B cell (primary cell): ENCODE results near the gene ICAM4. TPM values are rescaled to one million over a fixed set of nuclear protein-coding genes. Genes with fewer than 3 reads are reported as not detected.

Source experiments
- ATAC-seq: fragments of 200-7000 bp; cut with Tn5 transposase; one replicate; pipeline ENCODE4 v1.10.0; 2021; ENCODE audit warnings: low read depth, mild to moderate bottlenecking, moderate number of reproducible peaks, moderate library complexity
- CTCF ChIA-PET: fragments of 350-600 bp; sonication (Branson Sonifier 250); formaldehyde crosslinking; loops from one replicate; lab custom pipeline; 2021; ENCODE audit warnings: antibody characterized with exemption, inconsistent platforms; lab: Charles Lee
- POLR2A ChIA-PET: fragments of 350-600 bp; sonication (Branson Sonifier 250); formaldehyde crosslinking; loops from one replicate; lab custom pipeline; 2021; ENCODE audit warnings: antibody characterized with exemption; lab: Charles Lee
- DNase-seq: peaks from one replicate; pipeline ENCODE4 v3.0.0; 2013
- H2AFZ ChIP-seq: 2 replicates; pipeline ENCODE4 v1.6.1; 2012; ENCODE audit warnings: mild to moderate bottlenecking, low read depth, low read length; ENCODE audit not compliant: insufficient read depth, poor library complexity, severe bottlenecking
- H3K27ac ChIP-seq, 2 donors: 1 replicate in 1 of 2; 2 replicates in 1 of 2; pipeline ENCODE4 v1.5.1; 2012 to 2013; ENCODE audit warnings: low read length in 2 of 2, mild to moderate bottlenecking in 2 of 2, moderate library complexity in 1 of 2
- H3K27me3 ChIP-seq, 4 experiments: fragments of 200-600 bp in 1 of 4; sonication (generic) in 1 of 4; replicated peaks in 1 of 4; 1 replicate in 2 of 4; 2 replicates in 2 of 4; pipeline versions ENCODE4 v1.6.1 to v1.7.0; 2013 to 2016; ENCODE audit warnings: low read length in 3 of 4, mild to moderate bottlenecking in 2 of 4, mixed read lengths in 1 of 4, moderate library complexity in 1 of 4; ENCODE audit not compliant: insufficient read depth in 4 of 4, control insufficient read depth in 3 of 4; ENCODE audit errors: control extremely low read depth in 1 of 4
- H3K36me3 ChIP-seq, 2 experiments: replicated peaks in 1 of 2; 1 replicate in 1 of 2; 2 replicates in 1 of 2; pipeline versions ENCODE4 v1.6.1 to v1.7.1; 2013; ENCODE audit warnings: low read length in 1 of 2; ENCODE audit not compliant: insufficient read depth in 2 of 2, control insufficient read depth in 1 of 2; ENCODE audit errors: control extremely low read depth in 1 of 2, extremely low read depth in 1 of 2
- H3K4me1 ChIP-seq, 2 donors: fragments of 200-600 bp in 1 of 2; sonication (generic) in 1 of 2; 1 replicate in 1 of 2; 2 replicates in 1 of 2; pipeline versions ENCODE4 v1.5.1 to v1.6.1; 2013 to 2017; ENCODE audit warnings: low read length in 2 of 2; ENCODE audit not compliant: control insufficient read depth in 2 of 2, insufficient read depth in 2 of 2
- H3K4me2 ChIP-seq: replicated peaks from 2 replicates; pipeline ENCODE3; 2012; ENCODE audit warnings: mild to moderate bottlenecking, low read depth, low read length; ENCODE audit not compliant: poor library complexity, severe bottlenecking
- H3K4me3 ChIP-seq, 5 experiments: fragments of 200-600 bp in 1 of 5; sonication (generic) in 1 of 5; 1 replicate in 3 of 5; 2 replicates in 2 of 5; pipeline versions ENCODE4 v1.5.1 to v1.7.0; 2011 to 2016; ENCODE audit warnings: low read length in 4 of 5, mild to moderate bottlenecking in 4 of 5, low read depth in 2 of 5, control low read depth in 1 of 5, moderate library complexity in 1 of 5; ENCODE audit not compliant: insufficient read depth in 1 of 5; ENCODE audit errors: control extremely low read depth in 1 of 5, extremely low read depth in 1 of 5
- H3K79me2 ChIP-seq: fragments of 200-600 bp; sonication (generic); one replicate; pipeline ENCODE4 v1.6.0; 2016; ENCODE audit warnings: low read length; ENCODE audit not compliant: control insufficient read depth, insufficient read depth
- H3K9ac ChIP-seq: fragments of 200-600 bp; sonication (generic); 2 replicates; pipeline ENCODE4 v1.6.1; 2017; ENCODE audit warnings: mild to moderate bottlenecking, low read length, moderate library complexity
- H3K9me3 ChIP-seq, 3 donors: one replicate each; pipeline versions ENCODE4 v1.6.1 to v1.7.1; 2013; ENCODE audit warnings: low read length in 2 of 3; ENCODE audit not compliant: control insufficient read depth in 2 of 3, insufficient read depth in 1 of 3; ENCODE audit errors: control extremely low read depth in 1 of 3
- H4K20me1 ChIP-seq: 2 replicates; pipeline ENCODE4 v1.6.0; 2012; ENCODE audit warnings: mild to moderate bottlenecking, low read length; ENCODE audit not compliant: insufficient read depth, control insufficient read depth, poor library complexity, severe bottlenecking
- H3K27ac Mint-ChIP-seq: one replicate; pipeline ENCODE4 v1.8.0; 2021; ENCODE audit warnings: mixed read lengths
- H3K27me3 Mint-ChIP-seq: one replicate; pipeline ENCODE4 v1.8.0; 2021; ENCODE audit warnings: mixed read lengths
- H3K4me1 Mint-ChIP-seq: one replicate; pipeline ENCODE4 v1.8.0; 2021; ENCODE audit warnings: mixed read lengths
- H3K4me3 Mint-ChIP-seq: one replicate; pipeline ENCODE4 v1.8.0; 2021; ENCODE audit warnings: mixed read lengths
- H3K9me3 Mint-ChIP-seq: one replicate; pipeline ENCODE4 v1.8.0; 2022; ENCODE audit warnings: mixed read lengths; ENCODE audit not compliant: insufficient read depth
- EZH2 ChIP-seq: IDR thresholded peaks from 2 replicates; pipeline ENCODE4 v1.6.1; 2012; ENCODE audit warnings: borderline replicate concordance, low read depth, mild to moderate bottlenecking, moderate library complexity, low read length; ENCODE audit not compliant: insufficient read depth, poor library complexity, severe bottlenecking
- WGBS: methylation state at CpG from one replicate; pipeline ENCODE4 v1.1.5; 2013; ENCODE audit warnings: missing lambda C conversion rate; ENCODE audit not compliant: insufficient coverage; 5-methylcytosine and 5-hydroxymethylcytosine counted together
- intact Hi-C: fragments of 100-400 bp; cut with micrococcal nuclease; formaldehyde crosslinking; loops from one replicate; pipeline ENCODE4 v1.10.0; 2022
- polyA plus RNA-seq: library from polyadenylated mRNA; depleted of rRNA; stranded (reverse); fragments of >200 nt; gene quantifications from 2 replicates; pipeline ENCODE4 v1.2.3, GENCODE V29; 2012
- total RNA-seq, 2 donors: library from RNA; stranded (reverse); fragments of 120-200 nt in 1 of 2; gene quantifications; 1 replicate in 1 of 2; 2 replicates in 1 of 2; pipeline versions ENCODE4 v1.2.3 to v1.2.4, GENCODE V29; 2013 to 2022
- TF ChIP-seq, protein P1 (sequence below): fragments of 200-600 bp; IDR thresholded peaks from one replicate; pipeline ENCODE4 v1.8.0; 2022; ENCODE audit warnings: antibody characterized with exemption, mild to moderate bottlenecking

Gene ICAM4
- total and polyA plus RNA-seq, 2 donors (not counting 1 experiment from before 2014, with no cell fraction given): 0.44 to 0.78 TPM

DNA sequence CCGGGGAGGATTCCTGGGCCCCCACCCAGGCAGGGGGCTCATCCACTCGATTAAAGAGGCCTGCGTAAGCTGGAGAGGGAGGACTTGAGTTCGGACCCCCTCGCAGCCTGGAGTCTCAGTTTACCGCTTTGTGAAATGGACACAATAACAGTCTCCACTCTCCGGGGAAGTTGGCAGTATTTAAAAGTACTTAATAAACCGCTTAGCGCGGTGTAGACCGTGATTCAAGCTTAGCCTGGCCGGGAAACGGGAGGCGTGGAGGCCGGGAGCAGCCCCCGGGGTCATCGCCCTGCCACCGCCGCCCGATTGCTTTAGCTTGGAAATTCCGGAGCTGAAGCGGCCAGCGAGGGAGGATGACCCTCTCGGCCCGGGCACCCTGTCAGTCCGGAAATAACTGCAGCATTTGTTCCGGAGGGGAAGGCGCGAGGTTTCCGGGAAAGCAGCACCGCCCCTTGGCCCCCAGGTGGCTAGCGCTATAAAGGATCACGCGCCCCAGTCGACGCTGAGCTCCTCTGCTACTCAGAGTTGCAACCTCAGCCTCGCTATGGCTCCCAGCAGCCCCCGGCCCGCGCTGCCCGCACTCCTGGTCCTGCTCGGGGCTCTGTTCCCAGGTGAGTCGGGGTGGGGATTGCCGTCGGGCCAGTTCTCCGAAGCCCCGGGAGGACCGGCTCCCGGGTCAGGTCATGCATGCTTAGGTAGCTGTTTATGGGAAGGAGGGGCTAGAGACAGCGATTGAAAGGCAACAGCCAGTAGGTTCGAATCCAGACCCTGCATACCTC, 15.9 kb upstream of the ICAM4 start, which contains the start of gene ICAM1:
Gene ICAM1 (plus strand): TSS at position 505 of the 779 bp plus-strand sequence. CDS start 40 bp downstream, at position 545.
- POLR2A ChIA-PET: interaction anchor here (0.6 to 3.5 kb wide), 14 partner anchors 9 to 373 kb away, joined by 3 to 32 read pairs (median 4); partner anchors contain the start of genes ICAM4, ICAM5, RAVER1 and TYK2
- no peaks in the 10 kb centered on the region for H3K27me3 Mint-ChIP-seq
- peak; percentile 92 for DNase-seq
- Histone ChIP-seq H3K4me3 (peak within 1 kb of the TSS; percentile 41 to 72 (median 56)), H2AFZ (peak within 1 kb of the TSS; percentile 12), H3K9me3 (no peaks in the 10 kb centered on the region), H4K20me1 (no peaks in the 10 kb centered on the region), H3K27ac (peak within 1 kb of the TSS; percentile 90 to 97), H3K4me2 (peak within 1 kb of the TSS; percentile 84), H3K27me3 (no peaks in the 10 kb centered on the region), H3K79me2 (peaks cover 3% of the 10 kb centered on the region), H3K36me3 (peaks cover 0 to 5% of the 10 kb centered on the region in 2 experiments), H3K9ac (peak within 1 kb of the TSS; percentile 74), H3K4me1 (peaks cover 13 to 35% of the 10 kb centered on the region in 2 donors)
- no peak for TF ChIP-seq EZH2
- TF ChIP-seq, protein P1, sequence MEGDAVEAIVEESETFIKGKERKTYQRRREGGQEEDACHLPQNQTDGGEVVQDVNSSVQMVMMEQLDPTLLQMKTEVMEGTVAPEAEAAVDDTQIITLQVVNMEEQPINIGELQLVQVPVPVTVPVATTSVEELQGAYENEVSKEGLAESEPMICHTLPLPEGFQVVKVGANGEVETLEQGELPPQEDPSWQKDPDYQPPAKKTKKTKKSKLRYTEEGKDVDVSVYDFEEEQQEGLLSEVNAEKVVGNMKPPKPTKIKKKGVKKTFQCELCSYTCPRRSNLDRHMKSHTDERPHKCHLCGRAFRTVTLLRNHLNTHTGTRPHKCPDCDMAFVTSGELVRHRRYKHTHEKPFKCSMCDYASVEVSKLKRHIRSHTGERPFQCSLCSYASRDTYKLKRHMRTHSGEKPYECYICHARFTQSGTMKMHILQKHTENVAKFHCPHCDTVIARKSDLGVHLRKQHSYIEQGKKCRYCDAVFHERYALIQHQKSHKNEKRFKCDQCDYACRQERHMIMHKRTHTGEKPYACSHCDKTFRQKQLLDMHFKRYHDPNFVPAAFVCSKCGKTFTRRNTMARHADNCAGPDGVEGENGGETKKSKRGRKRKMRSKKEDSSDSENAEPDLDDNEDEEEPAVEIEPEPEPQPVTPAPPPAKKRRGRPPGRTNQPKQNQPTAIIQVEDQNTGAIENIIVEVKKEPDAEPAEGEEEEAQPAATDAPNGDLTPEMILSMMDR: no peak
- H3K4me3 Mint-ChIP-seq: peak within 1 kb of the TSS; percentile 88
- WGBS: under 1% methylated on average over 49 of the region's 51 CpGs
- peaks cover 35% of the 10 kb centered on the region for H3K4me1 Mint-ChIP-seq
- intact Hi-C loops: loop anchor here (1.0 to 2.0 kb wide), 6 partner anchors 16 to 110 kb away; partner anchors contain the start of genes FDX2, ICAM4, RAVER1 and TYK2
- peak; percentile 39 for ATAC-seq
- H3K9me3 Mint-ChIP-seq: no peaks in the 10 kb centered on the region
- H3K27ac Mint-ChIP-seq: peak within 1 kb of the TSS; percentile 94
- CTCF ChIA-PET: interaction anchor here (0.6 to 9.2 kb wide), 30 partner anchors 9 to 371 kb away, joined by 3 to 570 read pairs (median 4); partner anchors contain the start of genes CDC37, ICAM4, ICAM5 and KRI1
